Right atrium auricular region (tissue), 2 donors: ENCODE data around the gene RNU1-1. TPM values are rescaled to one million over a fixed set of nuclear protein-coding genes. Genes with fewer than 3 reads are reported as not detected.
"Not testable (repeated sequence)": the region's sequence is repeated elsewhere in the genome, so short reads cannot be mapped to it uniquely, and the experiment has no call there.

ENCODE experiments used
- DNase-seq: peaks from one replicate; pipeline ENCODE4 v3.0.0-alpha.2; 2019; ENCODE audit warnings: low spot score
- H3K27ac ChIP-seq, 2 donors: fragments of 200-600 bp; sonication (generic); 1 replicate in 1 of 2; 2 replicates in 1 of 2; pipeline ENCODE4 v1.5.1; 2016 to 2019
- H3K27me3 ChIP-seq, 2 donors: fragments of 200-600 bp; sonication (generic); one replicate each; pipeline versions ENCODE4 v1.5.1 to v1.6.0; 2017 to 2019
- H3K36me3 ChIP-seq: fragments of 200-600 bp; sonication (generic); one replicate; pipeline ENCODE4 v1.5.1; 2016
- H3K4me1 ChIP-seq, 2 donors: fragments of 200-600 bp; sonication (generic); one replicate each; pipeline versions ENCODE4 v1.5.1 to v1.6.0; 2017 to 2019
- H3K4me3 ChIP-seq, 2 donors: fragments of 200-600 bp; sonication (generic); 1 replicate in 1 of 2; 2 replicates in 1 of 2; pipeline ENCODE4 v1.5.1; 2017 to 2019; ENCODE audit warnings: mild to moderate bottlenecking in 1 of 2, moderate library complexity in 1 of 2
- H3K9me3 ChIP-seq, 2 donors: fragments of 200-600 bp; sonication (generic); one replicate each; pipeline ENCODE4 v1.5.1; 2019
- total RNA-seq, 2 donors: library from RNA; depleted of rRNA; stranded (reverse); fragments of >200 nt; gene quantifications; one replicate each; pipeline ENCODE4 v1.1.0, GENCODE V29; 2016

The RNU1-1 gene
- total RNA-seq, result not detected

- H3K9me3 ChIP-seq, H3K4me1 ChIP-seq, H3K36me3 ChIP-seq, H3K27me3 ChIP-seq: not testable (repeated sequence)
- peak within 1 kb of the TSS; percentile 59 to 75 for H3K27ac ChIP-seq
- H3K4me3 ChIP-seq, result peak within 1 kb of the TSS; percentile 35 to 42
- peak; percentile 97 for DNase-seq
Observed at GRCh38 chr1:16514107-16515055, at the start of gene RNU1-1. Gene RNU1-1 (minus strand): TSS chr1:16514285.

GRCh38 chr1:16561035-16561434 lies 47.0 kb upstream of the RNU1-1 start:
- not testable (repeated sequence) for H3K27ac ChIP-seq, DNase-seq, H3K27me3 ChIP-seq, H3K9me3 ChIP-seq, H3K4me1 ChIP-seq, H3K4me3 ChIP-seq, H3K36me3 ChIP-seq

- not testable (repeated sequence) for H3K4me3 ChIP-seq, H3K36me3 ChIP-seq, H3K4me1 ChIP-seq, H3K27me3 ChIP-seq, H3K27ac ChIP-seq, DNase-seq, H3K9me3 ChIP-seq
Observed at GRCh38 chr1:16560498-16560897, 46.4 kb upstream of the RNU1-1 start.

GRCh38 chr1:16559688-16560087 lies 45.6 kb upstream of the RNU1-1 start:
- not testable (repeated sequence) for H3K36me3 ChIP-seq, H3K27ac ChIP-seq, DNase-seq, H3K27me3 ChIP-seq, H3K9me3 ChIP-seq, H3K4me3 ChIP-seq, H3K4me1 ChIP-seq

GRCh38 chr1:16557034-16557433 lies 42.9 kb upstream of the RNU1-1 start:
- not testable (repeated sequence) for H3K4me1 ChIP-seq, H3K9me3 ChIP-seq, H3K4me3 ChIP-seq, H3K27ac ChIP-seq, H3K27me3 ChIP-seq, H3K36me3 ChIP-seq, DNase-seq

GRCh38 chr1:16553244-16553643 lies 39.2 kb upstream of the RNU1-1 start:
- not testable (repeated sequence) for H3K9me3 ChIP-seq, H3K4me1 ChIP-seq, H3K4me3 ChIP-seq, DNase-seq, H3K27me3 ChIP-seq, H3K27ac ChIP-seq, H3K36me3 ChIP-seq

- not testable (repeated sequence) for H3K4me3 ChIP-seq, DNase-seq, H3K27ac ChIP-seq, H3K4me1 ChIP-seq, H3K27me3 ChIP-seq, H3K36me3 ChIP-seq, H3K9me3 ChIP-seq
Observed at GRCh38 chr1:16550212-16550918, 36.3 kb upstream of the RNU1-1 start.

GRCh38 chr1:16549545-16549944 lies 35.5 kb upstream of the RNU1-1 start:
- not testable (repeated sequence) for H3K36me3 ChIP-seq, H3K9me3 ChIP-seq, H3K27ac ChIP-seq, H3K27me3 ChIP-seq, H3K4me1 ChIP-seq, H3K4me3 ChIP-seq, DNase-seq

- not testable (repeated sequence) for DNase-seq, H3K4me3 ChIP-seq, H3K4me1 ChIP-seq, H3K27ac ChIP-seq, H3K27me3 ChIP-seq, H3K36me3 ChIP-seq, H3K9me3 ChIP-seq
Observed at GRCh38 chr1:16547502-16548241, 33.6 kb upstream of the RNU1-1 start.

- DNase-seq, H3K27ac ChIP-seq, H3K4me1 ChIP-seq, H3K4me3 ChIP-seq, H3K36me3 ChIP-seq, H3K9me3 ChIP-seq, H3K27me3 ChIP-seq: not testable (repeated sequence)
Observed at GRCh38 chr1:16545682-16546095, 31.6 kb upstream of the RNU1-1 start.

- H3K4me1 ChIP-seq, H3K27ac ChIP-seq, H3K4me3 ChIP-seq, H3K36me3 ChIP-seq, H3K27me3 ChIP-seq, DNase-seq, H3K9me3 ChIP-seq: not testable (repeated sequence)
Observed at GRCh38 chr1:16540421-16540893, 26.4 kb upstream of the RNU1-1 start.

- not testable (repeated sequence) for DNase-seq, H3K4me3 ChIP-seq, H3K4me1 ChIP-seq, H3K27ac ChIP-seq, H3K9me3 ChIP-seq, H3K36me3 ChIP-seq, H3K27me3 ChIP-seq
Observed at GRCh38 chr1:16537528-16537927, 23.4 kb upstream of the RNU1-1 start.

- not testable (repeated sequence) for H3K4me3 ChIP-seq
Observed at GRCh38 chr1:16536796-16537195, 22.7 kb upstream of the RNU1-1 start.

GRCh38 chr1:16535898-16536297 lies 21.8 kb upstream of the RNU1-1 start:
- not testable (repeated sequence) for DNase-seq, H3K4me1 ChIP-seq, H3K9me3 ChIP-seq, H3K27me3 ChIP-seq, H3K36me3 ChIP-seq, H3K27ac ChIP-seq
- H3K4me3 ChIP-seq, result peak overlapping the region in 1 of 2 donors; percentile 28

More at GRCh38 chr1:16536796-16537195, 22.7 kb upstream of the RNU1-1 start:
- H3K4me1 ChIP-seq, H3K36me3 ChIP-seq, H3K27ac ChIP-seq, DNase-seq, H3K27me3 ChIP-seq, H3K9me3 ChIP-seq: not testable (repeated sequence)
